GM13976 (cell line): ENCODE results near the gene CCNE1.

Experiments used
- DNase-seq: peaks from one replicate; pipeline ENCODE4 v3.0.0; 2012; ENCODE audit warnings: low spot score
- in situ Hi-C: fragments of 300-500 bp; cut with MboI; formaldehyde crosslinking; loops from one replicate; pipeline ENCODE4 v1.12.0; 2022; ENCODE audit warnings: low sequenced_read_pairs, mixed read lengths, inconsistent platforms; ENCODE audit not compliant: unreplicated experiment
- TF ChIP-seq, protein P1 (sequence below): IDR thresholded peaks from 2 replicates; pipeline ENCODE4 v1.5.1; 2012; ENCODE audit warnings: borderline replicate concordance, mild to moderate bottlenecking; ENCODE audit not compliant: insufficient read depth; ENCODE audit errors: extremely low read depth, missing control alignments, control extremely low read depth

Gene CCNE1

DNA sequence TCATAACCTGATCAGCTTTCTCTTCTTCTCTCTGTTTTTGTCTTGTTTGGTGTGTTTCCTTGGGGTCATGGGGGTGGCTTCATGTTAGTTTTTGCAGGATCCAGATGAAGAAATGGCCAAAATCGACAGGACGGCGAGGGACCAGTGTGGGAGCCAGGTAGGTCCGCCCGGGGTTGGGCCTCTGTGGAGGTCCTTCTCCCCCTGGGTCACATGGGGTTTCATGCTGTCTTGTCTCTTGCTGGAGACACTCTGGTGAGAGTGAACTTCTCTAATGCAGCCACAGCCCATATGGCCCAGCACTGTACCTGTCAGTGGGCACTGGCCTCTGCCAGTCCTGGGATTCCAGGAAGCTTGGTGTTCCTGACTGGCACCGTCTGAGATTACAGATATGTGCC, 1.1 kb downstream of the CCNE1 start:
- in situ Hi-C loops, result no loop called here
- TF ChIP-seq, protein P1, sequence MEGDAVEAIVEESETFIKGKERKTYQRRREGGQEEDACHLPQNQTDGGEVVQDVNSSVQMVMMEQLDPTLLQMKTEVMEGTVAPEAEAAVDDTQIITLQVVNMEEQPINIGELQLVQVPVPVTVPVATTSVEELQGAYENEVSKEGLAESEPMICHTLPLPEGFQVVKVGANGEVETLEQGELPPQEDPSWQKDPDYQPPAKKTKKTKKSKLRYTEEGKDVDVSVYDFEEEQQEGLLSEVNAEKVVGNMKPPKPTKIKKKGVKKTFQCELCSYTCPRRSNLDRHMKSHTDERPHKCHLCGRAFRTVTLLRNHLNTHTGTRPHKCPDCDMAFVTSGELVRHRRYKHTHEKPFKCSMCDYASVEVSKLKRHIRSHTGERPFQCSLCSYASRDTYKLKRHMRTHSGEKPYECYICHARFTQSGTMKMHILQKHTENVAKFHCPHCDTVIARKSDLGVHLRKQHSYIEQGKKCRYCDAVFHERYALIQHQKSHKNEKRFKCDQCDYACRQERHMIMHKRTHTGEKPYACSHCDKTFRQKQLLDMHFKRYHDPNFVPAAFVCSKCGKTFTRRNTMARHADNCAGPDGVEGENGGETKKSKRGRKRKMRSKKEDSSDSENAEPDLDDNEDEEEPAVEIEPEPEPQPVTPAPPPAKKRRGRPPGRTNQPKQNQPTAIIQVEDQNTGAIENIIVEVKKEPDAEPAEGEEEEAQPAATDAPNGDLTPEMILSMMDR, result no peak
- no peak for DNase-seq

DNA sequence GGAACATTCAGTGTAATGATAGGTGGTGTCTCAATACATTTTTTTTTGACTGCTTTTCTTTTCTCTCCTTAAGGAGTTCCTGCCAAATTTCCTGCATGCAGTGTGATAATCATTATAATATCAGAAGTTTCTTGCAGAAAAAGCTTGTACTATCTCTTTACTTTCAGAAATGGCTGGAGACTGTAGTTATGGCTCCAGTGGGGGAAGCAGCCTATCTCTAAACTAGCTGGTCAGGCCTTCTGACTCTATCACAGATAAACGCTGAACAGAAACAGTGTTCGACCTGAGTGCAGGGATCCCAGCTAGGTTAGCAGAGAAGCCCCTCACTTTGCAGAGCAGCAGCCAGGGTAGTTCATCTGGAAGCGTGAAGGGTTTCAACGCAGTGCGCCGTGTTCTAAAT, 1.9 kb downstream of the CCNE1 start:
- TF ChIP-seq, protein P1, result no peak
- in situ Hi-C loops, result no loop called here
- no peak for DNase-seq

DNA sequence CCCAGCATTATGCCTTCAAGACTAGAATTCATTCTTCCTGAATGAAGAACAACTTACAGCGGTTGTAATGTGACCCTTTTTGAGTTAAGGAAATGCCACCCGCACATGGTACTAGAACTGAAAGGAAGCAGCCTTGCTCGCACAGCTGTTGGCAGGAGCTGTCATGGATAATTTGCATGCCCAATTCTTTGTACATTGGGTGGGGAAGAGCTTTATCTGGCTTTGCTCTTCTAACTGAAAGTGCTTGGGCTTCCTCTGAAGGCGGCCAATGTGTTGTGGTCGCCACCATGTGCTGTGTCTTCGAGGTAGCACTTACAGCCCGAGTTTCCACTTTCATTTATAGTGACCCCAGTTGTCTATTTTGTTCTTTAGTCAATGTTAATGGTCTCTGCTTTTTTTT, 3.4 kb downstream of the CCNE1 start:
- no peak for DNase-seq
- in situ Hi-C loops, result no loop called here
- TF ChIP-seq, protein P1, result no peak

DNA sequence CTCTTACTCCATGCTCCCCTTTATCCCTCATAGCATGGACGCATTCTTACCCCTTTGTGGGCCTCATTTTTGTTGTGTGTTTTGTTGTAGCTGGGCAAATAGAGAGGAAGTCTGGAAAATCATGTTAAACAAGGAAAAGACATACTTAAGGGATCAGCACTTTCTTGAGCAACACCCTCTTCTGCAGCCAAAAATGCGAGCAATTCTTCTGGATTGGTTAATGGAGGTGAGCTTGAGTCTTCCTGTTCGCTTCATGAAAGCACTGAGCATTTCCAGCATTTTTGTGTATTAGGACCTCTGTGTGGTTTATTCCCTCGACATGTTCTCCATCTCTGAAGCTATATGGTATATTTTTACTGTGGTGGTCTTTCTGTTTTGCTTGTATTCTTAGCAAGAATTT, 5.5 kb downstream of the CCNE1 start:
- in situ Hi-C loops, result no loop called here
- TF ChIP-seq, protein P1, result no peak
- DNase-seq, result no peak

DNA sequence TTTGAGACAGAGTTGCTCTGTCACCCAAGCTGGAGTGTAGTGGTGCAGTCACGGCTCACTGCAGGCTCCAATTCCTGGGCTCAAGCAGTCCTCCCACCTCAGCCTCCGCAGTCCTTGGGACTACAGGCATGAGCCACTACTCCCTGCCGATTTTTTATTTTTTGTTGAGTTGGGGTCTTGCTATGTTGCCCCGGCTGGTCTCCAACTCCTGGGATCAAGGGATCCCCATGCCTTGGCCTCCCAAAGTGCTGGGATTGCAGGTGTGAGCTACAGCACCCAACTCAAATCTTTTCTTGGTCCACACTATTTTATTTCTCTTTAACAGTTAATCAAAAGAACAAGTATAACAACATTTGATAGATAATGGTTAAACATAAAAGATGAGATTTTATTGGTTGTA, 7.5 kb downstream of the CCNE1 start:
- in situ Hi-C loops, result no loop called here
- TF ChIP-seq, protein P1, result no peak
- DNase-seq, result no peak

DNA sequence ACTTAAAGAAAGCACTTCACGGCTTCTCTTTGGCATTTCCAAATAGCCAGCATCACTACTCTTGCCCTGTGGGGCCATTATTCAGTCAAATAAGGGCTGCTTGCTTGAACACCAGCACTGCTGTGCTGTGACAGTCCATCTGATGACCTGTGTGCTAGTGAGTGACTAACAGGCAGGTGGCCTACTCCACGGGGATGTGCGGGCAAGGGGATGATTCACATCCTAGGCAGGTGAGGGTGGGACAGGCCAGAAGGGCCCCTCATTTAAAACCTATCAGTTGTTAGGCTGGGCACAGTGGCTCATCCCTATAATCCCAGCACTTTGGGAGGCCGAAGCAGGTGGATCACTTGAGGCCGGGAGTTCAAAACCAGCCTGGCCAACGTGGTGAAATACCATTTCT, 8.2 kb downstream of the CCNE1 start:
- in situ Hi-C loops, result no loop called here
- TF ChIP-seq, protein P1, result no peak
- DNase-seq, result no peak
